ENCODE measurements around the gene LRP10.

GRCh38 chr14:22852599-22852939 lies 19.0 kb upstream of the LRP10 start:
- TF ChIP-seq EZH2 (IDR thresholded peaks at IDR 0.05; ENCODE audit: borderline replicate concordance) (no peak), CTCF (IDR thresholded peaks at IDR 0.05; ENCODE audit: poor library complexity) (no peak), EZH2phosphoT487 (IDR thresholded peaks at IDR 0.05; ENCODE audit: low read depth, severe bottlenecking, unreplicated experiment) (no peak)

All from hepatocyte (in vitro differentiated cells).